Liver (tissue), 9 donors: ENCODE measurements around the gene RICTOR. TPM values are rescaled to one million over a fixed set of nuclear protein-coding genes. Genes with fewer than 3 reads are reported as not detected.

Experiments used
- DNase-seq: peaks from one replicate; pipeline ENCODE4 v3.0.0-alpha.2; 2017; ENCODE audit warnings: low spot score
- H3K27ac ChIP-seq, 2 donors: one replicate each; pipeline ENCODE4 v1.7.0; 2013; ENCODE audit warnings: inconsistent platforms in 2 of 2, low read length in 2 of 2, control low read depth in 1 of 2, low read depth in 1 of 2, mild to moderate bottlenecking in 1 of 2
- H3K27me3 ChIP-seq, 4 donors: one replicate each; pipeline versions ENCODE4 v1.6.1 to v1.7.0; 2013; ENCODE audit warnings: low read length in 3 of 4, inconsistent platforms in 1 of 4, mild to moderate bottlenecking in 1 of 4, moderate library complexity in 1 of 4; ENCODE audit not compliant: control insufficient read depth in 4 of 4, insufficient read depth in 4 of 4
- H3K36me3 ChIP-seq, 4 donors: one replicate each; pipeline versions ENCODE4 v1.6.1 to v1.7.0; 2013; ENCODE audit warnings: low read length in 3 of 4, mild to moderate bottlenecking in 3 of 4, low read depth in 1 of 4, moderate library complexity in 1 of 4; ENCODE audit not compliant: control insufficient read depth in 4 of 4, insufficient read depth in 3 of 4
- H3K4me1 ChIP-seq, 4 donors: one replicate each; pipeline versions ENCODE4 v1.6.1 to v1.7.0; 2013; ENCODE audit warnings: low read length in 3 of 4, mild to moderate bottlenecking in 3 of 4, moderate library complexity in 1 of 4; ENCODE audit not compliant: control insufficient read depth in 4 of 4, insufficient read depth in 4 of 4
- H3K4me3 ChIP-seq, 3 donors: one replicate each; pipeline versions ENCODE4 v1.6.1 to v1.7.0; 2013; ENCODE audit warnings: low read length in 3 of 3, control low read depth in 1 of 3, low read depth in 1 of 3, mild to moderate bottlenecking in 1 of 3
- H3K9ac ChIP-seq, 2 donors: one replicate each; pipeline ENCODE4 v1.7.0; 2013; ENCODE audit warnings: low read length in 2 of 2, mild to moderate bottlenecking in 2 of 2, moderate library complexity in 2 of 2, control low read depth in 1 of 2, low read depth in 1 of 2
- H3K9me3 ChIP-seq, 4 donors: one replicate each; pipeline versions ENCODE4 v1.6.1 to v1.7.0; 2013; ENCODE audit warnings: low read length in 3 of 4; ENCODE audit not compliant: control insufficient read depth in 4 of 4
- EGR1 ChIP-seq, 2 donors: IDR thresholded peaks; 2 replicates each; pipeline ENCODE4 v1.6.1; 2016 to 2018; ENCODE audit warnings: antibody characterized with exemption in 2 of 2, low read depth in 2 of 2
- FOXA1 ChIP-seq: IDR thresholded peaks from 2 replicates; pipeline ENCODE4 v1.6.1; 2016; ENCODE audit warnings: antibody characterized with exemption
- FOXA2 ChIP-seq: IDR thresholded peaks from 2 replicates; pipeline ENCODE4 v1.6.1; 2016; ENCODE audit warnings: antibody characterized with exemption
- GABPA ChIP-seq, 2 donors: IDR thresholded peaks in 1 of 2; conservative IDR thresholded peaks in 1 of 2; 2 replicates each; pipeline ENCODE4 v1.6.1; 2016; ENCODE audit warnings: antibody characterized with exemption in 2 of 2, mild to moderate bottlenecking in 1 of 2, moderate library complexity in 1 of 2
- HNF4A ChIP-seq, 2 donors: conservative IDR thresholded peaks; 2 replicates each; pipeline ENCODE4 v1.6.1; 2016; ENCODE audit warnings: antibody characterized with exemption in 2 of 2, mild to moderate bottlenecking in 2 of 2
- HNF4G ChIP-seq: IDR thresholded peaks from 2 replicates; pipeline ENCODE4 v1.6.1; 2016; ENCODE audit warnings: antibody characterized with exemption
- JUND ChIP-seq, 2 donors: IDR thresholded peaks; 2 replicates each; pipeline ENCODE4 v1.6.1; 2016; ENCODE audit warnings: antibody characterized with exemption in 2 of 2
- NR2F2 ChIP-seq: IDR thresholded peaks from 2 replicates; pipeline ENCODE4 v1.6.1; 2016; ENCODE audit warnings: antibody characterized with exemption
- RAD21 ChIP-seq, 2 donors: IDR thresholded peaks; 2 replicates each; pipeline ENCODE4 v1.6.1; 2016; ENCODE audit warnings: antibody characterized with exemption in 2 of 2, mild to moderate bottlenecking in 2 of 2
- RXRA ChIP-seq, 2 donors: IDR thresholded peaks; 2 replicates each; pipeline ENCODE4 v1.6.1; 2017 to 2018; ENCODE audit warnings: antibody characterized with exemption in 2 of 2, mild to moderate bottlenecking in 1 of 2
- SP1 ChIP-seq: IDR thresholded peaks from 2 replicates; pipeline ENCODE4 v1.6.1; 2018; ENCODE audit warnings: antibody characterized with exemption, mild to moderate bottlenecking
- TAF1 ChIP-seq: conservative IDR thresholded peaks from 2 replicates; pipeline ENCODE4 v1.6.1; 2016; ENCODE audit warnings: antibody characterized with exemption, mild to moderate bottlenecking
- YY1 ChIP-seq: IDR thresholded peaks from 2 replicates; pipeline ENCODE4 v1.6.1; 2016; ENCODE audit warnings: antibody characterized with exemption, mild to moderate bottlenecking
- WGBS: extraction: QIAGEN DNeasy Blood & Tissue Kit; methylation state at CpG from one replicate; pipeline ENCODE4 v1.1.7; 2013; 5-methylcytosine and 5-hydroxymethylcytosine counted together
- polyA plus RNA-seq, 2 donors: library from polyadenylated mRNA; stranded (reverse) in 1 of 2; unstranded in 1 of 2; fragments of 200-250 nt in 1 of 2; fragments of >200 nt in 1 of 2; fragmentation: Nextera tagmentation in 1 of 2; extraction: Ambion mirVana in 1 of 2; gene quantifications; one replicate each; pipeline versions ENCODE4 v1.2.1 to v1.2.3, GENCODE V29; 2013 to 2015
- total RNA-seq, 2 donors: library from RNA; depleted of rRNA; stranded (reverse); fragments of >200 nt; gene quantifications; one replicate each; pipeline ENCODE4 v1.2.3, GENCODE V29; 2014
- TF ChIP-seq, protein P1 (sequence below): IDR thresholded peaks from 2 replicates; pipeline ENCODE4 v1.6.1; 2016; ENCODE audit warnings: antibody characterized with exemption
- TF ChIP-seq, protein P2 (sequence below): IDR thresholded peaks from 2 replicates; pipeline ENCODE4 v1.6.1; 2016; ENCODE audit warnings: antibody characterized with exemption
- TF ChIP-seq, protein P3 (sequence below): fragments of 150-350 bp; IDR thresholded peaks from 2 replicates; pipeline ENCODE4 v1.5.1; 2017; ENCODE audit warnings: improper control_type of control experiment, low read depth, low read length; ENCODE audit not compliant: missing input control
- TF ChIP-seq, protein P4 (sequence below): IDR thresholded peaks from 2 replicates; pipeline ENCODE4 v1.6.1; 2016; ENCODE audit warnings: antibody characterized with exemption
- TF ChIP-seq, protein P5 (sequence below): IDR thresholded peaks from 2 replicates; pipeline ENCODE4 v1.6.1; 2016; ENCODE audit warnings: antibody characterized with exemption, mild to moderate bottlenecking
- donor health status: healthy.
- donor health status: healthy.
- donor health status: healthy.
- donor health status: healthy.
- donor health status: healthy.

The RICTOR gene
- total and polyA plus RNA-seq, 4 donors: 2.1 to 24.0 (median 15.0) TPM

DNA sequence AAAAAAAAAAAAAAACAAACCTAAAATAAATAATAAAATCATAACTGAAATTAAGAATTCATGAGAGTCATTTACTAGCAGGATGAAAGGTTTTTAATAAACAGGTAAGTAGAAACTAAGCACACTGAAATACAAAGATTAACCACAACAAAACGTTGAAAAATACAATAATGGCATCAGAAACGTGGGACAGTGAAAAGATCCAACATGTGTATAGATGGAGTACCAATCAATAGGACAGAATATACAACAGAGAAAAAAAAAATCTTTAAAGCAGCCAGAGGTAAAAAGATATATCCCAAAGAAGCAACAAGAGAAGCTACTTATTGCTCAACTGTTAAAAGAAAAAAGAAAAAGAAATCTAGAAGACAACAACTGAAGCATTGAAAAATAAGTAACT, 75.2 kb downstream of the RICTOR start:
- H3K9ac ChIP-seq: no peak overlapping the region
- H3K27ac ChIP-seq: no peak overlapping the region
- 96% methylated on average over 2 of the region's 2 CpGs for WGBS
- H3K4me3 ChIP-seq: no peak overlapping the region
- no peak for TF ChIP-seq YY1
- no peak for TF ChIP-seq FOXA1
- no peaks in the 10 kb centered on the region for H3K9me3 ChIP-seq
- H3K4me1 ChIP-seq: no peaks in the 10 kb centered on the region
- DNase-seq: no peak
- peaks cover 0 to 11% (median under 1%) of the 10 kb centered on the region in 4 donors for H3K36me3 ChIP-seq
- H3K27me3 ChIP-seq: no peaks in the 10 kb centered on the region

DNA sequence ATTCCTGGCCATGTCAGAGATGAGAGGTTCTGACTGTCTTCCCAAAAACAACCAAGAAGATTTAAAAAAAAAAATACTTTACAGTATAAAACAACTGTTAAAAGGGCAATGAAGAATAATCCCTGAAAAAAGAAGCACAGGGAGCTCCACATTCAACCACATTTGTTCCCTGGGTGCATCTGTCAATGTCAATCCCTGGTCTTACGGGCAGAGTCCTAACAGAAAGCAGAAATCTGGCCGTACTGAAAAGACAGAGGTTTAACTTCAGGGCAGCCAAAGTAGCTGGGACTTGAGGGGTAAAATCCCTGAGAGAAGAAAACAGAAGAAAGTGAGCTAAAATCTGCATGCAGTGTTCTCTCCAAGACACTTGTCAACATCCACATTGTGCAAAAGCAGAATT, 76.6 kb downstream of the RICTOR start:
- H3K4me1 ChIP-seq: no peaks in the 10 kb centered on the region
- 85% methylated on average over 2 of the region's 2 CpGs for WGBS

More for the DNA sequence above, 76.6 kb downstream of the RICTOR start:
- Histone ChIP-seq H3K9me3 (no peaks in the 10 kb centered on the region), H3K27me3 (no peaks in the 10 kb centered on the region), H3K27ac (no peak overlapping the region), H3K4me3 (no peak overlapping the region), H3K36me3 (peaks cover 0 to 11% (median under 1%) of the 10 kb centered on the region in 4 donors), H3K9ac (no peak overlapping the region)
- DNase-seq: no peak
- TF ChIP-seq RXRA (IDR thresholded peaks at IDR 0.05) (no peak), EGR1 (IDR thresholded peaks at IDR 0.05; ENCODE audit: low read depth in 2 of 2) (no peak), HNF4A (conservative IDR thresholded peaks at IDR 0.05) (no peak), FOXA1 (no peak), TAF1 (no peak), JUND (IDR thresholded peaks at IDR 0.05) (no peak), NR2F2 (no peak), RAD21 (IDR thresholded peaks at IDR 0.05) (no peak), SP1 (no peak), GABPA (IDR thresholded peaks at IDR 0.05 in 1 of 2, conservative IDR thresholded peaks at IDR 0.05 in 1 of 2) (no peak), FOXA2 (no peak), YY1 (no peak), HNF4G (no peak)
- TF ChIP-seq, protein P1, sequence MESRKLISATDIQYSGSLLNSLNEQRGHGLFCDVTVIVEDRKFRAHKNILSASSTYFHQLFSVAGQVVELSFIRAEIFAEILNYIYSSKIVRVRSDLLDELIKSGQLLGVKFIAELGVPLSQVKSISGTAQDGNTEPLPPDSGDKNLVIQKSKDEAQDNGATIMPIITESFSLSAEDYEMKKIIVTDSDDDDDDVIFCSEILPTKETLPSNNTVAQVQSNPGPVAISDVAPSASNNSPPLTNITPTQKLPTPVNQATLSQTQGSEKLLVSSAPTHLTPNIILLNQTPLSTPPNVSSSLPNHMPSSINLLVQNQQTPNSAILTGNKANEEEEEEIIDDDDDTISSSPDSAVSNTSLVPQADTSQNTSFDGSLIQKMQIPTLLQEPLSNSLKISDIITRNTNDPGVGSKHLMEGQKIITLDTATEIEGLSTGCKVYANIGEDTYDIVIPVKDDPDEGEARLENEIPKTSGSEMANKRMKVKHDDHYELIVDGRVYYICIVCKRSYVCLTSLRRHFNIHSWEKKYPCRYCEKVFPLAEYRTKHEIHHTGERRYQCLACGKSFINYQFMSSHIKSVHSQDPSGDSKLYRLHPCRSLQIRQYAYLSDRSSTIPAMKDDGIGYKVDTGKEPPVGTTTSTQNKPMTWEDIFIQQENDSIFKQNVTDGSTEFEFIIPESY: no peak
- TF ChIP-seq, protein P2, sequence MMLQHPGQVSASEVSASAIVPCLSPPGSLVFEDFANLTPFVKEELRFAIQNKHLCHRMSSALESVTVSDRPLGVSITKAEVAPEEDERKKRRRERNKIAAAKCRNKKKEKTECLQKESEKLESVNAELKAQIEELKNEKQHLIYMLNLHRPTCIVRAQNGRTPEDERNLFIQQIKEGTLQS: no peak
- TF ChIP-seq, protein P3, sequence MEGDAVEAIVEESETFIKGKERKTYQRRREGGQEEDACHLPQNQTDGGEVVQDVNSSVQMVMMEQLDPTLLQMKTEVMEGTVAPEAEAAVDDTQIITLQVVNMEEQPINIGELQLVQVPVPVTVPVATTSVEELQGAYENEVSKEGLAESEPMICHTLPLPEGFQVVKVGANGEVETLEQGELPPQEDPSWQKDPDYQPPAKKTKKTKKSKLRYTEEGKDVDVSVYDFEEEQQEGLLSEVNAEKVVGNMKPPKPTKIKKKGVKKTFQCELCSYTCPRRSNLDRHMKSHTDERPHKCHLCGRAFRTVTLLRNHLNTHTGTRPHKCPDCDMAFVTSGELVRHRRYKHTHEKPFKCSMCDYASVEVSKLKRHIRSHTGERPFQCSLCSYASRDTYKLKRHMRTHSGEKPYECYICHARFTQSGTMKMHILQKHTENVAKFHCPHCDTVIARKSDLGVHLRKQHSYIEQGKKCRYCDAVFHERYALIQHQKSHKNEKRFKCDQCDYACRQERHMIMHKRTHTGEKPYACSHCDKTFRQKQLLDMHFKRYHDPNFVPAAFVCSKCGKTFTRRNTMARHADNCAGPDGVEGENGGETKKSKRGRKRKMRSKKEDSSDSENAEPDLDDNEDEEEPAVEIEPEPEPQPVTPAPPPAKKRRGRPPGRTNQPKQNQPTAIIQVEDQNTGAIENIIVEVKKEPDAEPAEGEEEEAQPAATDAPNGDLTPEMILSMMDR: no peak
- TF ChIP-seq, protein P4, sequence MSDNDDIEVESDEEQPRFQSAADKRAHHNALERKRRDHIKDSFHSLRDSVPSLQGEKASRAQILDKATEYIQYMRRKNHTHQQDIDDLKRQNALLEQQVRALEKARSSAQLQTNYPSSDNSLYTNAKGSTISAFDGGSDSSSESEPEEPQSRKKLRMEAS: no peak
- TF ChIP-seq, protein P5, sequence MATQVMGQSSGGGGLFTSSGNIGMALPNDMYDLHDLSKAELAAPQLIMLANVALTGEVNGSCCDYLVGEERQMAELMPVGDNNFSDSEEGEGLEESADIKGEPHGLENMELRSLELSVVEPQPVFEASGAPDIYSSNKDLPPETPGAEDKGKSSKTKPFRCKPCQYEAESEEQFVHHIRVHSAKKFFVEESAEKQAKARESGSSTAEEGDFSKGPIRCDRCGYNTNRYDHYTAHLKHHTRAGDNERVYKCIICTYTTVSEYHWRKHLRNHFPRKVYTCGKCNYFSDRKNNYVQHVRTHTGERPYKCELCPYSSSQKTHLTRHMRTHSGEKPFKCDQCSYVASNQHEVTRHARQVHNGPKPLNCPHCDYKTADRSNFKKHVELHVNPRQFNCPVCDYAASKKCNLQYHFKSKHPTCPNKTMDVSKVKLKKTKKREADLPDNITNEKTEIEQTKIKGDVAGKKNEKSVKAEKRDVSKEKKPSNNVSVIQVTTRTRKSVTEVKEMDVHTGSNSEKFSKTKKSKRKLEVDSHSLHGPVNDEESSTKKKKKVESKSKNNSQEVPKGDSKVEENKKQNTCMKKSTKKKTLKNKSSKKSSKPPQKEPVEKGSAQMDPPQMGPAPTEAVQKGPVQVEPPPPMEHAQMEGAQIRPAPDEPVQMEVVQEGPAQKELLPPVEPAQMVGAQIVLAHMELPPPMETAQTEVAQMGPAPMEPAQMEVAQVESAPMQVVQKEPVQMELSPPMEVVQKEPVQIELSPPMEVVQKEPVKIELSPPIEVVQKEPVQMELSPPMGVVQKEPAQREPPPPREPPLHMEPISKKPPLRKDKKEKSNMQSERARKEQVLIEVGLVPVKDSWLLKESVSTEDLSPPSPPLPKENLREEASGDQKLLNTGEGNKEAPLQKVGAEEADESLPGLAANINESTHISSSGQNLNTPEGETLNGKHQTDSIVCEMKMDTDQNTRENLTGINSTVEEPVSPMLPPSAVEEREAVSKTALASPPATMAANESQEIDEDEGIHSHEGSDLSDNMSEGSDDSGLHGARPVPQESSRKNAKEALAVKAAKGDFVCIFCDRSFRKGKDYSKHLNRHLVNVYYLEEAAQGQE: no peak
